CD14-positive monocyte (primary cell): ENCODE results near the gene FAM76A. TPM values are rescaled to one million over a fixed set of nuclear protein-coding genes. Genes with fewer than 3 reads are reported as not detected.

Experiments used
- DNase-seq, 3 donors: peaks; one replicate each; pipeline ENCODE4 v3.0.0-alpha.2; 2011 to 2022
- H2AFZ ChIP-seq: 2 replicates; pipeline ENCODE4 v1.6.0; 2012; ENCODE audit warnings: mild to moderate bottlenecking, low read depth, low read length, inconsistent platforms; ENCODE audit not compliant: insufficient read depth, poor library complexity, severe bottlenecking
- H3K27ac ChIP-seq, 2 donors: 1 replicate in 1 of 2; 2 replicates in 1 of 2; pipeline ENCODE4 v1.5.1; 2012 to 2013; ENCODE audit warnings: low read length in 2 of 2, control low read depth in 1 of 2, inconsistent platforms in 1 of 2, low read depth in 1 of 2, mild to moderate bottlenecking in 1 of 2
- H3K27me3 ChIP-seq, 2 donors: one replicate each; pipeline versions ENCODE4 v1.6.0 to v1.6.1; 2011 to 2013; ENCODE audit warnings: low read length in 2 of 2; ENCODE audit not compliant: control insufficient read depth in 2 of 2, insufficient read depth in 2 of 2
- H3K36me3 ChIP-seq, 2 donors: replicated peaks in 1 of 2; 1 replicate in 1 of 2; 2 replicates in 1 of 2; pipeline versions ENCODE4 v1.5.1 to v1.6.1; 2012 to 2013; ENCODE audit warnings: low read length in 2 of 2, control low read depth in 1 of 2, inconsistent platforms in 1 of 2, mild to moderate bottlenecking in 1 of 2; ENCODE audit not compliant: insufficient read depth in 2 of 2, control insufficient read depth in 1 of 2
- H3K4me1 ChIP-seq, 2 donors: 1 replicate in 1 of 2; 2 replicates in 1 of 2; pipeline versions ENCODE4 v1.5.1 to v1.6.1; 2012 to 2013; ENCODE audit warnings: low read length in 2 of 2, control low read depth in 1 of 2, inconsistent platforms in 1 of 2, mild to moderate bottlenecking in 1 of 2, moderate library complexity in 1 of 2; ENCODE audit not compliant: insufficient read depth in 2 of 2, control insufficient read depth in 1 of 2
- H3K4me2 ChIP-seq: replicated peaks from 2 replicates; pipeline ENCODE3; 2012; ENCODE audit warnings: low read length, moderate library complexity, mild to moderate bottlenecking; ENCODE audit not compliant: poor library complexity, severe bottlenecking; ENCODE audit errors: extremely low read depth
- H3K4me3 ChIP-seq, 3 experiments: fragments of 200-600 bp in 1 of 3; sonication (generic) in 1 of 3; replicated peaks in 1 of 3; 1 replicate in 2 of 3; 2 replicates in 1 of 3; pipeline ENCODE4 v1.5.1; 2011 to 2013; ENCODE audit warnings: low read length in 3 of 3, mild to moderate bottlenecking in 3 of 3, control low read depth in 2 of 3, low read depth in 2 of 3, inconsistent platforms in 1 of 3, moderate library complexity in 1 of 3
- H3K79me2 ChIP-seq: 2 replicates; pipeline ENCODE4 v1.6.0; 2012; ENCODE audit warnings: mild to moderate bottlenecking, control low read depth, inconsistent platforms, low read length, moderate library complexity; ENCODE audit not compliant: insufficient read depth
- H3K9ac ChIP-seq: 2 replicates; pipeline ENCODE4 v1.6.0; 2017; ENCODE audit warnings: low read length, mild to moderate bottlenecking; ENCODE audit not compliant: insufficient read depth, poor library complexity, severe bottlenecking
- H3K9me3 ChIP-seq, 2 donors: replicated peaks in 1 of 2; 1 replicate in 1 of 2; 2 replicates in 1 of 2; pipeline versions ENCODE4 v1.5.1 to v1.6.1; 2012 to 2013; ENCODE audit warnings: low read length in 2 of 2, control low read depth in 1 of 2; ENCODE audit not compliant: control insufficient read depth in 1 of 2, insufficient read depth in 1 of 2
- H4K20me1 ChIP-seq: 2 replicates; pipeline ENCODE4 v1.6.0; 2012; ENCODE audit warnings: mild to moderate bottlenecking, low read length, control low read depth, moderate library complexity; ENCODE audit not compliant: insufficient read depth
- H3K27ac Mint-ChIP-seq, 7 donors: one replicate each; pipeline ENCODE4 v1.8.0; 2020; ENCODE audit warnings: mild to moderate bottlenecking in 7 of 7, mixed read lengths in 7 of 7, moderate library complexity in 6 of 7, inconsistent platforms in 2 of 7
- H3K27me3 Mint-ChIP-seq, 3 donors: one replicate each; pipeline ENCODE4 v1.8.0; 2021 to 2022; ENCODE audit warnings: low read depth in 3 of 3, mild to moderate bottlenecking in 3 of 3, mixed read lengths in 3 of 3, moderate library complexity in 3 of 3, inconsistent platforms in 1 of 3
- H3K36me3 Mint-ChIP-seq, 2 donors: one replicate each; pipeline ENCODE4 v1.8.0; 2020; ENCODE audit warnings: mixed read lengths in 2 of 2, inconsistent platforms in 1 of 2, mild to moderate bottlenecking in 1 of 2
- H3K4me1 Mint-ChIP-seq: one replicate; pipeline ENCODE4 v1.8.0; 2020; ENCODE audit warnings: mild to moderate bottlenecking, mixed read lengths
- H3K4me3 Mint-ChIP-seq, 2 donors: one replicate each; pipeline ENCODE4 v1.8.0; 2020; ENCODE audit warnings: mild to moderate bottlenecking in 2 of 2, mixed read lengths in 2 of 2, moderate library complexity in 1 of 2
- H3K9me3 Mint-ChIP-seq, 7 donors: one replicate each; pipeline ENCODE4 v1.8.0; 2020 to 2022; ENCODE audit warnings: mixed read lengths in 7 of 7, mild to moderate bottlenecking in 6 of 7, moderate library complexity in 6 of 7, inconsistent platforms in 2 of 7
- CTCF ChIP-seq: fragments of 200-600 bp; IDR thresholded peaks from one replicate; pipeline ENCODE4 v1.8.0; 2022; ENCODE audit warnings: antibody characterized with exemption, mild to moderate bottlenecking
- WGBS: methylation state at CpG from one replicate; pipeline ENCODE4 v1.1.5; 2013; ENCODE audit warnings: missing lambda C conversion rate; ENCODE audit not compliant: insufficient coverage; 5-methylcytosine and 5-hydroxymethylcytosine counted together
- intact Hi-C, 2 donors: fragments of 100-400 bp; cut with micrococcal nuclease; formaldehyde crosslinking; loops; one replicate each; pipeline versions ENCODE4 v1.15.0 to v1.15.1; 2023
- polyA plus RNA-seq, 3 donors: library from polyadenylated mRNA; depleted of rRNA in 1 of 3; unstranded in 2 of 3; stranded (reverse) in 1 of 3; fragments of 300-500 nt in 2 of 3; fragments of >200 nt in 1 of 3; fragmentation: Illumina TruSeq in 2 of 3; gene quantifications; 1 replicate in 2 of 3; 2 replicates in 1 of 3; pipeline ENCODE4 v1.2.3, GENCODE V29; 2012 to 2021

FAM76A gene
- polyA plus RNA-seq, 3 donors: 9.1 to 10.9 (median 10.3) TPM

- no peaks in the 10 kb centered on the region for H3K27me3 ChIP-seq
- no peaks in the 10 kb centered on the region for H3K9me3 ChIP-seq
- no peaks in the 10 kb centered on the region for H3K9me3 Mint-ChIP-seq
- H3K4me3 ChIP-seq: peak overlapping the region; percentile 71 to 99 (median 97)
- H3K79me2 ChIP-seq: peaks cover 44% of the 10 kb centered on the region
- H3K36me3 ChIP-seq: peaks cover 10 to 20% of the 10 kb centered on the region in 2 donors
- peaks cover 35% of the 10 kb centered on the region for H4K20me1 ChIP-seq
- no peak for TF ChIP-seq CTCF
- H3K4me1 Mint-ChIP-seq: peaks cover 27% of the 10 kb centered on the region
- peak overlapping the region; percentile 94 for H3K9ac ChIP-seq
- H3K27ac Mint-ChIP-seq: peak overlapping the region; percentile 89 to 98 (median 96)
- H3K36me3 Mint-ChIP-seq: peaks cover 12 to 18% of the 10 kb centered on the region in 2 donors
- H3K27ac ChIP-seq: peak overlapping the region; percentile 91 to 99
- H2AFZ ChIP-seq: peak overlapping the region; percentile 70
- peak in 2 of 3 donors; percentile 24 to 27 for DNase-seq
- intact Hi-C loops: loop anchor here (5.0 kb wide), 1 partner anchor 45 kb away; the partner anchor contains the start of gene FAM76A (in 2 of the 2)
- peak overlapping the region; percentile 91 to 93 for H3K4me3 Mint-ChIP-seq
- 50% methylated on average over 1 of the region's 18 CpGs for WGBS
- peaks cover 0 to 3% (median 0%) of the 10 kb centered on the region in 3 donors for H3K27me3 Mint-ChIP-seq
- H3K4me2 ChIP-seq: peak overlapping the region; percentile 83
- H3K4me1 ChIP-seq: peaks cover 22 to 31% of the 10 kb centered on the region in 2 donors
Observed at GRCh38 chr1:27772036-27772931, 46.5 kb downstream of the FAM76A start.

GRCh38 chr1:27772932-27773825, 47.4 kb downstream of the FAM76A start, which contains the start of gene STX12:
Gene STX12, plus strand, starts transcription at chr1:27773219. Its CDS starts 89 bp downstream, at chr1:27773308.
- H3K36me3 Mint-ChIP-seq: peaks cover 12 to 20% of the 10 kb centered on the region in 2 donors
- H3K4me3 ChIP-seq: peak within 1 kb of the TSS; percentile 71 to 99 (median 97)
- H3K4me1 ChIP-seq: peaks cover 26 to 36% of the 10 kb centered on the region in 2 donors
- DNase-seq: peak; percentile 96 to 99 (median 98)
- no peaks in the 10 kb centered on the region for H3K9me3 ChIP-seq
- no peaks in the 10 kb centered on the region for H3K9me3 Mint-ChIP-seq
- H3K4me3 Mint-ChIP-seq: peak within 1 kb of the TSS; percentile 91 to 95
- peak within 1 kb of the TSS; percentile 94 for H3K9ac ChIP-seq
- H3K27ac Mint-ChIP-seq: peak within 1 kb of the TSS; percentile 95 to 98 (median 97)
- peaks cover 31% of the 10 kb centered on the region for H3K4me1 Mint-ChIP-seq
- no peak for TF ChIP-seq CTCF
- peak within 1 kb of the TSS; percentile 83 for H3K4me2 ChIP-seq
- H3K27me3 Mint-ChIP-seq: peaks cover 0 to 3% (median 0%) of the 10 kb centered on the region in 3 donors
- peak within 1 kb of the TSS; percentile 70 for H2AFZ ChIP-seq
- no peaks in the 10 kb centered on the region for H3K27me3 ChIP-seq
- peaks cover 53% of the 10 kb centered on the region for H3K79me2 ChIP-seq
- under 1% methylated on average over 47 of the region's 58 CpGs for WGBS
- intact Hi-C loops: loop anchor here (5.0 kb wide), 1 partner anchor 46 kb away; the partner anchor contains the start of gene FAM76A (in 2 of the 2)
- H3K27ac ChIP-seq: peak within 1 kb of the TSS; percentile 91 to 99
- H3K36me3 ChIP-seq: peaks cover 11 to 24% of the 10 kb centered on the region in 2 donors
- H4K20me1 ChIP-seq: peaks cover 44% of the 10 kb centered on the region
